Smooth muscle cell (in vitro differentiated cells): ENCODE results near the gene ANKRD11. TPM values are rescaled to one million over a fixed set of nuclear protein-coding genes. Genes with fewer than 3 reads are reported as not detected.
A peak's percentile ranks its signal among the peaks of the same experiment; 100 is the strongest.

Experiments used
- DNase-seq: peaks from one replicate; lab custom pipeline; 2025; ENCODE audit not compliant: unreplicated experiment; lab: John Stamatoyannopoulos, UW
- H2AFZ ChIP-seq: fragments of 200-600 bp; sonication (generic); 2 replicates; pipeline ENCODE4 v1.6.0; 2016; ENCODE audit warnings: antibody characterized with exemption, low read depth, mild to moderate bottlenecking
- H3F3A ChIP-seq: fragments of 200-600 bp; sonication (generic); 2 replicates; pipeline ENCODE4 v1.6.0; 2017; ENCODE audit warnings: antibody characterized with exemption, low read depth
- H3K27ac ChIP-seq: fragments of 200-600 bp; sonication (generic); 2 replicates; pipeline ENCODE4 v1.5.1; 2016; ENCODE audit warnings: low read depth, mild to moderate bottlenecking
- H3K27me3 ChIP-seq: fragments of 200-600 bp; sonication (generic); 2 replicates; pipeline ENCODE4 v1.6.1; 2016; ENCODE audit warnings: low read depth, mild to moderate bottlenecking
- H3K36me3 ChIP-seq: fragments of 200-600 bp; sonication (generic); 2 replicates; pipeline ENCODE4 v1.5.1; 2016; ENCODE audit warnings: low read depth
- H3K4me1 ChIP-seq: fragments of 200-600 bp; sonication (generic); 2 replicates; pipeline ENCODE4 v1.5.1; 2016; ENCODE audit warnings: low read depth
- H3K4me2 ChIP-seq: fragments of 200-600 bp; sonication (generic); 2 replicates; pipeline ENCODE4 v1.6.0; 2016; ENCODE audit warnings: mild to moderate bottlenecking
- H3K4me3 ChIP-seq: fragments of 200-600 bp; sonication (generic); 2 replicates; pipeline ENCODE4 v1.5.1; 2016; ENCODE audit warnings: mild to moderate bottlenecking
- H3K79me2 ChIP-seq: fragments of 200-600 bp; sonication (generic); 2 replicates; pipeline ENCODE4 v1.6.0; 2016; ENCODE audit warnings: low read depth, mild to moderate bottlenecking
- H3K9ac ChIP-seq: fragments of 200-600 bp; sonication (generic); 2 replicates; pipeline ENCODE4 v1.6.0; 2016; ENCODE audit warnings: low read depth
- H3K9me3 ChIP-seq: fragments of 200-600 bp; sonication (generic); replicated peaks from 2 replicates; pipeline ENCODE4 v1.5.1; 2016; ENCODE audit warnings: low read depth
- H4K20me1 ChIP-seq: fragments of 200-600 bp; sonication (generic); 2 replicates; pipeline ENCODE4 v1.6.0; 2016; ENCODE audit warnings: low read depth
- CTCF ChIP-seq: fragments of 200-600 bp; sonication (generic); IDR thresholded peaks from 2 replicates; pipeline ENCODE4 v1.5.1; 2017; ENCODE audit warnings: borderline replicate concordance, mild to moderate bottlenecking, antibody characterized with exemption; ENCODE audit not compliant: insufficient read depth, poor library complexity, severe bottlenecking
- whole genome bisulfite sequencing: methylation state at CpG from one replicate; pipeline ENCODE4 v1.1.7; 2016; ENCODE audit warnings: low lambda C conversion rate; 5-methylcytosine and 5-hydroxymethylcytosine counted together
- polyA plus RNA-seq: library from polyadenylated mRNA; unstranded; fragments of >200 nt; fragmentation: Nextera tagmentation; extraction: Ambion mirVana; gene quantifications from 2 replicates; pipeline ENCODE4 v1.2.1, GENCODE V29; 2016
- total RNA-seq: library from RNA; depleted of rRNA; stranded (reverse); fragments of >200 nt; gene quantifications from 2 replicates; pipeline ENCODE4 v1.2.3, GENCODE V29; 2014

Gene ANKRD11
- total and polyA plus RNA-seq, 2 experiments from 2014 or later: 31.5 to 105 TPM

- DNase-seq: no peak
- peak overlapping the region; percentile 95 for H3K4me2 ChIP-seq
- WGBS: 61% methylated on average over 15 of the region's 15 CpGs
- peaks cover 3% of the 10 kb centered on the region for H3F3A ChIP-seq
- H3K36me3 ChIP-seq: no peaks in the 10 kb centered on the region
- H2AFZ ChIP-seq: no peak overlapping the region
- no peaks in the 10 kb centered on the region for H3K27me3 ChIP-seq
- peaks cover 12% of the 10 kb centered on the region for H3K4me1 ChIP-seq
- peak overlapping the region; percentile 96 for H3K4me3 ChIP-seq
- peaks cover 32% of the 10 kb centered on the region for H3K79me2 ChIP-seq
- H3K27ac ChIP-seq: peak overlapping the region; percentile 94
- no peaks in the 10 kb centered on the region for H3K9me3 ChIP-seq
- TF ChIP-seq CTCF: no peak
- H3K9ac ChIP-seq: no peak overlapping the region
- H4K20me1 ChIP-seq: peaks cover 14% of the 10 kb centered on the region
Measured at GRCh38 chr16:89506791-89507191, 16.4 kb upstream of the ANKRD11 start.

DNA sequence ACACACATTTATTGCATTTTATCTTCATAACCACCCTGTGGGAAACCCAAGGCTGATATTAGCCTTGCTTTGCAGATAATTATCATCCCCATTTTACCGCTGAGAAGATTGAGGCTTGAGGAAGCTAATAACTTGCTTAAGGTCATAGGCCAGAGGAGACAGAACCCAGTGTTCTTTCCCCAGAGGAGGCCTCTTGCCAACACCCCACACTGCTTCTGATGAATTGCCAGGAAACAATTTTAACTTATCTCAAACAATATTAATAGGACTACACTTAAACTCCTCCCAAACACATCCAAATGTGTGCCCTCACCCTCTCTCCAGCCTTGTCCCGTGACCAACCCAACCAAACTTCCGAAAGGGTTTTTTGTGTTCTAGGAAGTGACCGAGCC, 15.7 kb upstream of the ANKRD11 start:
- H3K4me3 ChIP-seq: no peak overlapping the region
- H3K9ac ChIP-seq: no peak overlapping the region
- no peak overlapping the region for H2AFZ ChIP-seq
- WGBS: 95% methylated on average over 4 of the region's 4 CpGs
- H3K36me3 ChIP-seq: no peaks in the 10 kb centered on the region
- H3F3A ChIP-seq: peaks cover 3% of the 10 kb centered on the region
- peaks cover 14% of the 10 kb centered on the region for H4K20me1 ChIP-seq
- no peak for TF ChIP-seq CTCF
- DNase-seq: no peak
- no peak overlapping the region for H3K27ac ChIP-seq
- H3K79me2 ChIP-seq: peaks cover 27% of the 10 kb centered on the region
- H3K9me3 ChIP-seq: no peaks in the 10 kb centered on the region
- no peaks in the 10 kb centered on the region for H3K27me3 ChIP-seq
- H3K4me1 ChIP-seq: peaks cover 12% of the 10 kb centered on the region
- H3K4me2 ChIP-seq: no peak overlapping the region

- Histone ChIP-seq H3K9me3 (no peaks in the 10 kb centered on the region), H3K36me3 (no peaks in the 10 kb centered on the region), H2AFZ (no peak overlapping the region), H3K4me3 (no peak overlapping the region), H3F3A (peaks cover 3% of the 10 kb centered on the region), H3K4me2 (peak overlapping the region; percentile 21), H3K27me3 (no peaks in the 10 kb centered on the region), H4K20me1 (peaks cover 14% of the 10 kb centered on the region), H3K4me1 (peaks cover 12% of the 10 kb centered on the region), H3K27ac (no peak overlapping the region), H3K79me2 (peaks cover 22% of the 10 kb centered on the region), H3K9ac (no peak overlapping the region)
- WGBS: 74% methylated on average over 20 of the region's 20 CpGs
- no peak for DNase-seq
- TF ChIP-seq CTCF: no peak
Measured at GRCh38 chr16:89505204-89506112, 15.1 kb upstream of the ANKRD11 start.
